NB4 (cell line): ENCODE data around the gene PRCC.
A peak's percentile ranks its signal among the peaks of the same experiment; 100 is the strongest.

Experiments used
- DNase-seq: peaks from one replicate; pipeline ENCODE4 v3.0.0; 2010; ENCODE audit warnings: low read depth
- H3K4me3 ChIP-seq: one replicate; pipeline ENCODE4 v1.5.1; 2011; ENCODE audit warnings: mild to moderate bottlenecking, low read depth, low read length, moderate library complexity
- CTCF ChIP-seq: IDR thresholded peaks from one replicate; pipeline ENCODE4 v1.5.1; 2012; ENCODE audit warnings: low read depth, low read length
- MAX ChIP-seq: IDR thresholded peaks from 2 replicates; pipeline ENCODE4 v1.6.1; 2011; ENCODE audit warnings: low read depth, low read length
- MYC ChIP-seq: IDR thresholded peaks from 2 replicates; pipeline ENCODE4 v1.6.1; 2011; ENCODE audit warnings: low read depth, low read length
- POLR2A ChIP-seq: IDR thresholded peaks from 2 replicates; pipeline ENCODE4 v1.6.1; 2011; ENCODE audit warnings: mild to moderate bottlenecking; ENCODE audit not compliant: insufficient read length; ENCODE audit errors: extremely low read depth

The PRCC gene

DNA sequence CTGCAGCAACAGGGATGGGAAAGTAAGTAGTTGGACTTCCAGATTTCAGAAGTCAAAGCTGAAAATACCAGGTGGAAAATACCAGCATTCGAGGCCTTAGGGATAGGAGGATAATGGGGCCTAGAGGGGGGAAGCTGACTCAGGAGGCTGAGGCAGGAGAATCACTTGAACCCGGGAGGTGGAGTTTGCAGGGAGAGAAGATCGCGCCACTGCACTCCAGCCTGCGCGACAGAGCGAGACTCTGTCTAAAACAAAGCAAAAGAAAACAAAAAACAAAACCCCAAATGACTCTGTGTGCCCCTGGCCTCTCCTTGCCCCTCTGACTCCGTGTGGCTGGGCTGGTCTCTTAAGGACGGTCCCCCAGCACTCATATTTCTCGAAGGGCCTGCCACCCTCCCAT, 46.0 kb downstream of the PRCC start:
- no peak overlapping the region for H3K4me3 ChIP-seq
- no peak for TF ChIP-seq MYC
- peak; percentile 25 for DNase-seq

GRCh38 chr1:156813750-156814570, 46.6 kb downstream of the PRCC start:
- DNase-seq: peak; percentile 64
- no peak overlapping the region for H3K4me3 ChIP-seq
- TF ChIP-seq MYC (no peak), CTCF (peak; percentile 30)

DNA sequence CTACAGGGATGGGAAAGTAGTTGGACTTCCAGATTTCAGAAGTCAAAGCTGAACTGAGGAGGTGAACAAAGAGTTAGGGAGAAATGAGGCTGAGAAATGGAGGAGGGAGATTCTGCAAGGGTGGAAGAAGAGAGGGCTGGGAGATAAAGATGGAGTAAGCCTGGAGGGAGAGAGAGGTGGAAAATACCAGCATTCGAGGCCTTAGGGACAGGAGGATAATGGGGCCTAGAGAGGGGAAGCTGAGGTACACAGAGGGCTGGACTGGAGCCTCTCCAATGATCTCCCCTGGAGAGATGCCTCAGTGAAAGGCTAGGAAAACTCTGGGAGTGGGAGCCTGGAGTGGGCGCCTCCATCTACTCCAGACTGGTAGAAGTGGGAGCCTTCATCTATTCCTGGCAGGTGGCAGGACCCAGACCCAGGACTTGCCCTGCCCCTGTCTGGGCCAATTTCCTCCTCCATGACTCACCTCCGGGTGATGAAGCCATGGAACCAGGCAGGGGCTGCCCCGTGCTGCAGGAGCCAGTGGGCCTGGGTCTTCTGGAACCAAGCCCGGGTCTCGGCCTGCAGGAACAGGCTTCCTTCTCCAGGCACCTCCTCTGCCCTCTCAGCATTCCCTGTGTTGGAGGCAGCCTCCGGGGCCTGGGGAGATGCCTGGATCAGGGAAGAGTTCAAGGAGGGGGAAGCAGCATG, 47.4 kb downstream of the PRCC start:
- no peak for DNase-seq
- TF ChIP-seq CTCF (no peak), MYC (no peak), POLR2A (no peak), MAX (no peak)
- H3K4me3 ChIP-seq: no peak overlapping the region

GRCh38 chr1:156815307-156815826, 48.0 kb downstream of the PRCC start:
- DNase-seq: no peak
- TF ChIP-seq MAX (no peak), MYC (no peak), POLR2A (no peak), CTCF (no peak)
- H3K4me3 ChIP-seq: no peak overlapping the region

- DNase-seq: no peak
- H3K4me3 ChIP-seq: no peak overlapping the region
- TF ChIP-seq MAX (no peak), MYC (no peak), POLR2A (no peak), CTCF (no peak)
Measured at GRCh38 chr1:156815961-156816422, 48.7 kb downstream of the PRCC start.

DNA sequence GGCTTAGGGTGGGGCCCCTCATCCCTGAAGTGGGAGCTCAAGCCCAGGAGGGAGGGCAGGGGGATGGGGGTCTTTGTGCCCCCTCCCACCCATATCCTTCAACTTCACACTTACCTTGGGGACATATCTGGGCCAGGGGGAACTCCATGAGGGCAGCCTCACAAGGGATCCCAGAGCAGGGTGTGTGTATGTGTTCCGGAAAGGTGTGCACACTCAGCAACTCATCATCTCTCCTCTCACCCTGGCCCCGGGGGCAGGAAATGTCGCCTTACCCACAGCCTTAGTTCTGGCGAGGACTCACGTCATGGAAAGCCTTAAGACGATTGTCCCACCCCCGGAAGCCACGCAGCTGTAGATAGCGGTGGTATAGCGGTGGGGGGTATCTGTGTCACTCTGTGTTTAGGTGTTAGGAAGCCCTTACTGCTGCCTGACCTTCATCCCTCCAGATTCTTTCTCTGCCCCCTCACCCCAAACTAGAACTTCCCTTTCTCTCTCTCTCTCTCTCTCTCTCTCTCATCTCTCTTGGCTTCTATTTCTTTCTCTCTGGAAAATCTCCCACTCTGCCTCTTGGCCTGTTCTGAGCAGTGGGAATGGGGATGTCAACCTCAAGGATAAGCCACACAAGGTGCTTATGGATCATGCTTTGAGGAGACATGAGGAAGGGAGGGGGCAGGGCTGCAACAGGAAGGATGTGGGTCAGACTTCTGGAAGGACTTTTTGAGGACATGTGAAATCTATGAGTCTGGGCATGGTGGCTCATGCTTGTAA, 49.4 kb downstream of the PRCC start, which contains the start of gene SH2D2A:
TSS of gene SH2D2A (minus strand) at position 288 of the 768 bp plus-strand sequence. CDS start at position 148, 140 bp downstream.
- DNase-seq: peak; percentile 81
- no peak within 1 kb of the TSS for H3K4me3 ChIP-seq
- peak; percentile 16 for TF ChIP-seq POLR2A
- no peak for TF ChIP-seq MAX
